Lung (tissue), 12 donors: ENCODE data around the gene VPS16. TPM values are rescaled to one million over a fixed set of nuclear protein-coding genes. Genes with fewer than 3 reads are reported as not detected.

Experiments used
- ATAC-seq: fragments of 200-7000 bp; cut with Tn5 transposase; one replicate; pipeline ENCODE4 v1.9.1; 2020; ENCODE audit warnings: moderate number of reproducible peaks; ENCODE audit not compliant: insufficient read depth, low FRiP score
- DNase-seq, 3 donors: peaks; one replicate each; pipeline ENCODE4 v3.0.0-alpha.2; 2013 to 2017
- H3K27ac ChIP-seq, 2 donors: one replicate each; pipeline ENCODE4 v1.5.1; 2013; ENCODE audit warnings: mild to moderate bottlenecking in 2 of 2, moderate library complexity in 2 of 2, control low read depth in 1 of 2, inconsistent platforms in 1 of 2, low read depth in 1 of 2, low read length in 1 of 2
- H3K27me3 ChIP-seq, 3 donors: one replicate each; pipeline ENCODE4 v1.5.1; 2013; ENCODE audit warnings: low read length in 2 of 3; ENCODE audit not compliant: control insufficient read depth in 3 of 3, insufficient read depth in 3 of 3
- H3K36me3 ChIP-seq, 4 donors: one replicate each; pipeline ENCODE4 v1.5.1; 2013; ENCODE audit warnings: low read length in 4 of 4, mild to moderate bottlenecking in 1 of 4, moderate library complexity in 1 of 4; ENCODE audit not compliant: control insufficient read depth in 4 of 4, insufficient read depth in 4 of 4
- H3K4me1 ChIP-seq, 5 donors: one replicate each; pipeline ENCODE4 v1.5.1; 2013; ENCODE audit warnings: low read length in 5 of 5, mild to moderate bottlenecking in 2 of 5, moderate library complexity in 1 of 5; ENCODE audit not compliant: control insufficient read depth in 5 of 5, insufficient read depth in 5 of 5
- H3K4me3 ChIP-seq: one replicate; pipeline ENCODE4 v1.5.1; 2013; ENCODE audit warnings: mild to moderate bottlenecking, control low read depth, moderate library complexity
- H3K9ac ChIP-seq, 2 donors: one replicate each; pipeline ENCODE4 v1.5.1; 2013; ENCODE audit warnings: low read length in 2 of 2, control low read depth in 1 of 2; ENCODE audit not compliant: insufficient read depth in 1 of 2
- H3K9me3 ChIP-seq, 4 donors: one replicate each; pipeline ENCODE4 v1.5.1; 2013; ENCODE audit warnings: low read length in 3 of 4, mild to moderate bottlenecking in 1 of 4, moderate library complexity in 1 of 4; ENCODE audit not compliant: control insufficient read depth in 4 of 4, insufficient read depth in 3 of 4
- WGBS, 2 donors: extraction: QIAGEN DNeasy Blood & Tissue Kit; methylation state at CpG; one replicate each; pipeline ENCODE4 v1.1.7; 2013; 5-methylcytosine and 5-hydroxymethylcytosine counted together
- polyA plus RNA-seq, 2 donors: library from polyadenylated mRNA; stranded (reverse); fragments of 200-250 nt; gene quantifications; one replicate each; pipeline ENCODE4 v1.2.1, GENCODE V29; 2013
- total RNA-seq, 2 donors: library from RNA; depleted of rRNA in 1 of 2; stranded (reverse); fragments of >200 nt in 1 of 2; gene quantifications; one replicate each; pipeline ENCODE4 v1.2.1, GENCODE V29; 2014 to 2021
- TF ChIP-seq, protein P1 (sequence below): IDR thresholded peaks from 2 replicates; pipeline ENCODE4 v1.5.1; 2012; ENCODE audit warnings: mild to moderate bottlenecking; ENCODE audit errors: control extremely low read depth, extremely low read depth
- donor health status: control.
- donor health status: control.
- donor health status: Bipolar disorder and iron deficiency.
- donor health status: healthy.
- donor health status: DM: yes; HTN: yes; CAD: no.

The VPS16 gene
- total and polyA plus RNA-seq, 4 donors, result 26.1 to 53.4 (median 42.5) TPM

DNA sequence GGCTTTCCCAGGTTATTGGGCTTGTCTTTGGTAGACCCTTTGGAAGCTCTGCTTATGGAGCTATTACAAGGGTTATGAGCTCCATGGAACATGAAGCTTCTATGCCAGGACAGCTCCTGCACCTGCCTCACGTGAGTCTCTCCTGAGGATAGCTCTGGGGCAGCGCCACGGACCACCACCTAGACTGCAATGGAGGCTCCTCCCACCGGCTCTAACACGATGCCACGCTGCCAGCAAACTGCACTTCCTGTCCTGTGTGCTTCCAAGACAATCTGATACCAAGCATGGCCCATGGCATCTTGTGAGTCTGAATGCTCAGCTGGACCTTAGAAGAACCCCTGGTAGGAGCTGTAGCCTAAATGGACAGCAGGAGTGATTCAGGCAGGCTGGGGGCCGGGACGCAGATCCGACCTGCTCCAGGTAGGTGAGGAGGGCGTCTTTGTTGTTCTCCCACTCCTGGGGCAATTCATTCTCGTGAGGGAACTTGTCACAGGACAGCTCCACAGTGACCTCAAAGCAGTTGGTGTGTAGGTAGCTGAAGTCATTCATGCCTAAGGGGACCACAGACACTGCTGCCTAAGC is 45.6 kb upstream of the VPS16 start:
- ATAC-seq (no peak), DNase-seq (no peak)
- TF ChIP-seq, protein P1, sequence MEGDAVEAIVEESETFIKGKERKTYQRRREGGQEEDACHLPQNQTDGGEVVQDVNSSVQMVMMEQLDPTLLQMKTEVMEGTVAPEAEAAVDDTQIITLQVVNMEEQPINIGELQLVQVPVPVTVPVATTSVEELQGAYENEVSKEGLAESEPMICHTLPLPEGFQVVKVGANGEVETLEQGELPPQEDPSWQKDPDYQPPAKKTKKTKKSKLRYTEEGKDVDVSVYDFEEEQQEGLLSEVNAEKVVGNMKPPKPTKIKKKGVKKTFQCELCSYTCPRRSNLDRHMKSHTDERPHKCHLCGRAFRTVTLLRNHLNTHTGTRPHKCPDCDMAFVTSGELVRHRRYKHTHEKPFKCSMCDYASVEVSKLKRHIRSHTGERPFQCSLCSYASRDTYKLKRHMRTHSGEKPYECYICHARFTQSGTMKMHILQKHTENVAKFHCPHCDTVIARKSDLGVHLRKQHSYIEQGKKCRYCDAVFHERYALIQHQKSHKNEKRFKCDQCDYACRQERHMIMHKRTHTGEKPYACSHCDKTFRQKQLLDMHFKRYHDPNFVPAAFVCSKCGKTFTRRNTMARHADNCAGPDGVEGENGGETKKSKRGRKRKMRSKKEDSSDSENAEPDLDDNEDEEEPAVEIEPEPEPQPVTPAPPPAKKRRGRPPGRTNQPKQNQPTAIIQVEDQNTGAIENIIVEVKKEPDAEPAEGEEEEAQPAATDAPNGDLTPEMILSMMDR, result no peak
- peaks cover 0 to 18% (median 3%) of the 10 kb centered on the region in 4 donors for H3K36me3 ChIP-seq
- H3K9me3 ChIP-seq, result peaks cover 0 to 3% (median 0%) of the 10 kb centered on the region in 4 donors
- no peak overlapping the region for H3K27ac ChIP-seq
- no peak overlapping the region for H3K9ac ChIP-seq
- H3K4me1 ChIP-seq, result peaks cover 0 to 11% (median 2%) of the 10 kb centered on the region in 5 donors
- peaks cover 0 to 6% (median 2%) of the 10 kb centered on the region in 3 donors for H3K27me3 ChIP-seq
- H3K4me3 ChIP-seq, result no peak overlapping the region
- WGBS, 2 donors, result 79 to 86% methylated on average over 11 of the region's 11 CpGs

DNA sequence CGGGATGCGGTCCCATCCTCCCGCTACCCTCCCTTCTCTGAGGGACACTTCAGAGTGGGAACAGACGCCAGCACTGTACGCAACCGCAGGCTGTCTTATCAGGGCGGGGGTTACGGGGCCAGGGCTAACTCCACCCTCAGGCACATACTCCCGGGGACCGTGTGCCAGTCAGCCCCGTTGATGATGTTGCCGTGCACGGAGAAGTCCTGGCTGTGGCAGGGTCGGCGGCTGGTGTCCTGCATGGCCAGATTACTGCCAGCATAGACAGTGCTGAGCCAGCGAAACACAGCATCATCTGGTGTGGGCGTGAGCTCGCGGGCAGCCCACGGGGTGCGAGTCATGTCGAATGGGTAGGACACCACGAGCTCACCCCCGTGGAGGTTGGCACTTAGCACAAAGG is 45.1 kb upstream of the VPS16 start:
- H3K27me3 ChIP-seq, result peaks cover 0 to 6% (median 4%) of the 10 kb centered on the region in 3 donors
- H3K9me3 ChIP-seq, result peaks cover 0 to 3% (median 0%) of the 10 kb centered on the region in 4 donors
- H3K36me3 ChIP-seq, result peaks cover 0 to 21% (median 3%) of the 10 kb centered on the region in 4 donors
- TF ChIP-seq, protein P1, result no peak
- ATAC-seq, result no peak
- H3K27ac ChIP-seq, result no peak overlapping the region
- 84 to 93% methylated on average over 24 of the region's 24 CpGs for WGBS, 2 donors
- H3K4me1 ChIP-seq, result peaks cover 0 to 11% (median 5%) of the 10 kb centered on the region in 5 donors
- no peak for DNase-seq
- no peak overlapping the region for H3K9ac ChIP-seq
- no peak overlapping the region for H3K4me3 ChIP-seq

DNA sequence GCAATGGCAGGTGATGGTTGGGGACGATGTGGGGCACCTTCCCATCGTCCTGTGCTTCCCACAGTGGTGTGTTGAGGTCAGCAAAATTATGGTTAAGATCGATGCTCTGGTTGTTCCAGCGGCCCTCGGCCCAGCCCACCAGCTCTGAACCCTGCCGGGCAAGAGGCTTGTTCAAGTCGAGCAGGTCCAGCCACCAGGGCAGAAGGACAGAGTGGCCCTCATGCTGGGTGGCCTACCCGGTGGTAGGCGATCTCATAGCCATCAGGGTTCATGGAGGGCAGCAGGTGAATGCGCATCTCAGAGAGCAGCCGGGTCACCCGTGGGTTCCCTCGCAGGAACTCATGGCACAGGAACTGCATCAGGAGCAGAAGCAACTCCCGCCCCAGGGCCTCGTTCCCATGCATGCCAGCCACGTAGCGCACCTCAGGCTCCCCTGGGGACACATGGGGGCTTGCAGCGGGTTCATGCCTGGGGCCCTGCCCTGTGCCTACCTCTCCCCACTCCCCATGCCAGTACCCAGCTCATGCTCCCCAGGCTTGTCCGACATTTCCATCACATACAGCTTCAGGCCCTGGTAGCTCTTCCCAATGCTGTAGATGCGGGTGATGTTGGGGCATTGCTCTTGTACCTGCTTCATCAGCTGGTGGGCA is 44.4 kb upstream of the VPS16 start:
- TF ChIP-seq, protein P1, result no peak
- peaks cover 0 to 3% (median 0%) of the 10 kb centered on the region in 4 donors for H3K9me3 ChIP-seq
- H3K27ac ChIP-seq, result no peak overlapping the region
- peaks cover 0 to 16% (median 5%) of the 10 kb centered on the region in 5 donors for H3K4me1 ChIP-seq
- ATAC-seq (no peak), DNase-seq (no peak)
- peaks cover 0 to 9% (median 8%) of the 10 kb centered on the region in 3 donors for H3K27me3 ChIP-seq
- no peak overlapping the region for H3K4me3 ChIP-seq
- H3K9ac ChIP-seq, result no peak overlapping the region
- 94 to 97% methylated on average over 19 to 20 of the region's 20 CpGs for WGBS, 2 donors
- peaks cover 0 to 21% (median 3%) of the 10 kb centered on the region in 4 donors for H3K36me3 ChIP-seq
